Measurements from ENCODE around the gene SORBS1.

- TF ChIP-seq ZBTB7A (IDR thresholded peaks at IDR 0.05; ENCODE audit: low read depth) (no peak), TAF1 (IDR thresholded peaks at IDR 0.05; ENCODE audit: low read depth) (no peak), CREB1 (IDR thresholded peaks at IDR 0.05; ENCODE audit: low read depth) (no peak), RAD21 (IDR thresholded peaks at IDR 0.05; ENCODE audit: low read depth) (no peak), REST (IDR thresholded peaks at IDR 0.05; ENCODE audit: low read depth) (no peak), EP300 (IDR thresholded peaks at IDR 0.05; ENCODE audit: borderline replicate concordance) (no peak)
Measured at GRCh38 chr10:95505084-95505610, 56.0 kb downstream of the SORBS1 start.

All from Ishikawa (cell line).